LNCaP clone FGC (cell line): ENCODE measurements around the gene NUDT14.
A peak's percentile ranks its signal among the peaks of the same experiment; 100 is the strongest.

Source experiments
- DNase-seq: peaks from one replicate; pipeline ENCODE4 v3.0.0-alpha.2; 2011; ENCODE audit warnings: low read depth
- H3K4me3 ChIP-seq: 2 replicates; pipeline ENCODE4 v1.5.1; 2011; ENCODE audit warnings: mild to moderate bottlenecking, low read depth, low read length, control low read depth
- CTCF ChIP-seq: IDR thresholded peaks from 2 replicates; pipeline ENCODE4 v1.5.1; 2012; ENCODE audit warnings: mild to moderate bottlenecking; ENCODE audit not compliant: control insufficient read depth, insufficient read depth; ENCODE audit errors: extremely low read depth

NUDT14 gene

GRCh38 chr14:105223770-105224544 lies 42.8 kb upstream of the NUDT14 start:
- DNase-seq = no peak
- TF ChIP-seq CTCF = no peak

GRCh38 chr14:105223260-105223659 lies 42.1 kb upstream of the NUDT14 start:
- TF ChIP-seq CTCF = no peak
- no peak overlapping the region for H3K4me3 ChIP-seq
- DNase-seq = no peak

More at GRCh38 chr14:105223770-105224544, 42.8 kb upstream of the NUDT14 start:
- no peak overlapping the region for H3K4me3 ChIP-seq

GRCh38 chr14:105221598-105222178 lies 40.6 kb upstream of the NUDT14 start:
- TF ChIP-seq CTCF = no peak
- DNase-seq = peak; percentile 36
- H3K4me3 ChIP-seq = no peak overlapping the region

GRCh38 chr14:105220699-105221597 lies 39.8 kb upstream of the NUDT14 start:
- TF ChIP-seq CTCF = no peak
- DNase-seq = no peak
- H3K4me3 ChIP-seq = no peak overlapping the region

GRCh38 chr14:105219753-105220152 lies 38.6 kb upstream of the NUDT14 start:
- TF ChIP-seq CTCF = no peak
- no peak overlapping the region for H3K4me3 ChIP-seq
- no peak for DNase-seq

- H3K4me3 ChIP-seq = no peak overlapping the region
- TF ChIP-seq CTCF = no peak
- DNase-seq = no peak
Measured at GRCh38 chr14:105219043-105219612, 38.0 kb upstream of the NUDT14 start.
